Endometrium (tissue), 2 donors: ENCODE results near the gene SLPI.

Experiments used
- FAIRE-seq: peaks from 2 replicates; lab custom pipeline; 2012; peaks lifted over from hg19 to GRCh38; lab: Jason Lieb, UNC
- donor health status: control.
- donor health status: control.

The SLPI gene

DNA sequence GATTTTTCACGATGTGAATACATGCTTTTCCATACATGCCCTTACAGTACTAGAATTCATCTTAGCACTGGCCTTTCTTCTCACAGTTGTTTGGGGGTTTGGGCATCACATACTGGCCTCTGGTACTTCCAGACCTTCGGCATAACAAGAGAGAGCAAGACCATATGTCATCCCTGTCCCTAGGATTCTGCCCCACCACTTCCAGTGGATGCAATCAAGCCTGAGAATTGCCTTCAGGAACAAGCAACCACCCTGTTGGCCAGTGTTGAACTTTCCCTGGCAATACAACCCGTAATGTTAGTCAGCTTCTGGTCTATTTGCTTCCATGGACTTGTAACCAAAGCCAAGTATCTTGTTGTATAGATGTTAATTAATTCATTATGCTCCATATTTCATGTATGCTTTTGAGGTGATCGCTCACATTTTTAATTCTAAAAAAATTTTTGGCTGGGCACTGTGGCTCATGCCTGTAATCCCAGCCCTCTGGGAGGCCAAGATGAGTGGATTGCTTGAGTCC, 15.4 kb upstream of the SLPI start:
- FAIRE-seq, result no peak

DNA sequence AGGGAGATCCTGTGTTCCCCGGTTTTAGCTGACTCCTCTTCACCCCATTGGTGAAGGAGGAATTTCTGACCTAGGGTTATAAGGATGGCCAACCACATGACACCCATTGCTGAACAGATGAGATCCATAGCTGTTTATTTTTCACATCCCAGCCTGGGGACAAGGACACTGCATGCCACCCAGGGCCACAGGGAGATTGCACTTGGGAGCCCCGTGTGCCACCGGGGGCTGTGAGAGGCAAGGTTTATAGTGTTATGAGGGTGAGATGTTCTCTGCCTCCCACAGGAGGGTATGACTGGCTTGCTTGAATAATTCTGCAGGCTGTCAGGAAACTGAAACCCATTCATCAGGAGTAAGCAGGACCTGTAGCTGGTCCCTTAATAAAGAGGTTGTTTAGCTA, 14.7 kb upstream of the SLPI start:
- FAIRE-seq, result no peak

- FAIRE-seq, result no peak
Observed at GRCh38 chr20:45268531-45268930, 14.2 kb upstream of the SLPI start.

DNA sequence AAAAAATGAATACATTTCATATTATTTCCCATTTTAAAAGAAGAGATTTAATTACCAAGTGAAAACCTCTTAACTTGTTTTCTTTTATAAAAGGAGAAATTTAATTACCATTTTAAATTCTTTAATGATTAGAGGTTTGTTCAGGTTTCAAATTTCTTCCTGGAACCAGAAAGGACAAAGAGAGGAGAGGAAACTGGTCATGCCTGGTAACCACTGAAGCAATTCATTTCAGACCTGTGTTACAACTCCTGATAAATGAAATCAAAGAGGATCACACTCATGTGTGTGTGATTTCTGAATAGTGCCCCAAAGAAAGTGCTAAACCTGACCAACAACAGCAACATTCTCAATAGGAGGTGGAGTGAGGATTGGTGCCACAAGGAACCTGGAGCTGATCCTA, 12.6 kb upstream of the SLPI start:
- FAIRE-seq, result peak; percentile 81

DNA sequence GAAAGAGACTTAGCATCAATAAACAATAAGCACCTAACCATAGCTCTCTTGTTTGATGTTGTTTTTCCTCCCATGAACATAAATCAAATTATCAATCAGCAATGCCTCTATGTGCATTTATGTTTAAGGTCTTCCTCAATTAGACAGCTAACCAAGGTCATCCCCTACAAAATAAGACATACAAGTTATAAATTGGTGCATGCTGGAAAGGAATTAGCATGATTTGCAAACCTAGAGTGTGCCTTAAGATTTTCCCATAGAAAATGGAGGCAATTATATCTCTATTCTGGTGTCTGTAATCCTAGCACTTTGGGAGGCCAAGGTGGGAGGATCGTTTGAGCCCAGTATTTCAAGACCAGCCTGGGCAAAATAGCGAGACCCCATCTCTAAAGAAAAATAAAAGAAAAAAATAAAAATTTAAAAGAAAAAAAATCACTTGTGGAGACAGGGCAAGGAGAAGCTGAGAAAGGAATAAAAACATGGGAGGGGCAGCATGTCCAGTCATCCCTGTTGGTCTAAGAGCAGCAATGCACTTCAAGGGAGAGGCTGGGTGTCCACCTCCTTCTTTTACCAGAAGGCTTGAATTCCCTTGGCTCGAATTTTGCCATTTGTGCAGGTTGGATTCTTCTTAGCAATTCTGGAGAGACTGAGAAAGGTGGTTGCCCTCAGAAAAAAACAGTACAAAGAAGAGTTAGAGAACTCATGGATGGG, 9.3 kb upstream of the SLPI start:
- no peak for FAIRE-seq

DNA sequence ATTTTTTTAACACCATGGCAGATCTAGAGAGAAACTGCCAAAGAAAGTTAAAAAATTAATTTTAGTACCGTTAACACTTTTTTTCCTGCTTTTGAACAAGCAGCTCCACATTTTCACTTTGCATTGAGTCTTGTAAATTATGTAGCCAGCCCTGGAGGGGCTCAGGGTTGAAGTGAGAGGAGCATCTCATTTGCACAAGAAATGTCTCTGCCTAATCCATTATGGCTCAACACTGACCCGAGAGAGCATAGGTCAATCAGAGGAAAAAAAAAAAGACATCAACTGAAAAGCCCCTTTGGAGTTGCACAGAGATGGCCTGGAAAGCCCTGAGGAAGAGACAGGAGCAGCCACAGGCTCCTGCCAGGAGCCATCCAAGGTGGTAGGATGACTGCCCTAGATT, 4.3 kb upstream of the SLPI start:
- FAIRE-seq, result no peak

- FAIRE-seq, result no peak
Observed at GRCh38 chr20:45258259-45258658, 3.9 kb upstream of the SLPI start.

- no peak for FAIRE-seq
Observed at GRCh38 chr20:45257711-45258110, 3.3 kb upstream of the SLPI start.

DNA sequence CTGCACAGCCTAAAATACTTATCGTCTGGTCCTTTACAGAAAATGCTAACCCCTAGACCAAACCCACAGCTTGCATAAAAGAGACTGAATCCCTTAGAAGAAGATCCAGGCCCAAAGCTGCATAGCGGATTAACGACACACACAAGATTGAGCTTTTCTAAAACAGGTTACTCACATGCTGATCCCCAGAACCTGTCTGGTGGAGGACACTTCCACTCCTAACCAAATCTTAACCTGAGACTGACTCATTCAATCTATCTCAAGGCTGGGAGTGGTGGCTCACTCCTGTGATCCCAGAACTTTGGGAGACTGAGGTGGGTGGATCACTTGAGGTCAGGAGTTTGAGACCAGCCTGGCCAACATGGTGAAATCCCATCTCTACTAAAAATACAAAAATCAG, 2.8 kb upstream of the SLPI start:
- FAIRE-seq, result no peak

GRCh38 chr20:45253261-45253660, 1.1 kb downstream of the SLPI start:
- no peak for FAIRE-seq

DNA sequence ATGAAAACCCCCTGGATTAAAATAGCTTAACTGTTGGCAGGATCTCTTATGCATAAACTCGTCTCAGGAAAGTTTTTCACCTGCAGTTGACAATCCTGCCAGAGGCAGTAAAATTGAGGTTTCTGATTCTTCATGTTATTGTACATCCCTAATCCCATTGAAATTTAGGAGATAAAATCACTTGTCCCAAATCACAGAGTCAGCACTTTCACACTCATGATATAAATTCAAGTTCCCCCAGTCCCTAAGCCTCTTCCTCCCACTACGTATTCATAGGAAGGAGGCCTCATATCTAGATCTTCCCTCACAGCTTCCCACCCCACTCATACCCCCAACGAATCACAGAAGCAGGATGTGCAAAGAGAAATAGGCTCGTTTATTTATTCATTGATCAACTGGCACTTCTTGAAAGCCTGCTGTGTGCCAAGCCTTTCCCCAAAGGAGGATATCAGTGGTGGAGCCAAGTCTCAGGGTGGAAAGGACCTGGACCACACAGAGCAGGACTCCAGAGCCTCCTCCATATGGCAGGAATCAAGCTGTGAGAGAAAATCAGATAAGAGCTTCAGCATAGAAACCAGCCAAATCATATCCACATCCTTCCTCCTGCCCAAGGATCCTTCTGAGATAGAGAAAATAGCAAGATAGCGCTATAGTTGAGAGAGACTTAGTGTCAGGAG, 2.3 kb downstream of the SLPI start:
- FAIRE-seq, result no peak

DNA sequence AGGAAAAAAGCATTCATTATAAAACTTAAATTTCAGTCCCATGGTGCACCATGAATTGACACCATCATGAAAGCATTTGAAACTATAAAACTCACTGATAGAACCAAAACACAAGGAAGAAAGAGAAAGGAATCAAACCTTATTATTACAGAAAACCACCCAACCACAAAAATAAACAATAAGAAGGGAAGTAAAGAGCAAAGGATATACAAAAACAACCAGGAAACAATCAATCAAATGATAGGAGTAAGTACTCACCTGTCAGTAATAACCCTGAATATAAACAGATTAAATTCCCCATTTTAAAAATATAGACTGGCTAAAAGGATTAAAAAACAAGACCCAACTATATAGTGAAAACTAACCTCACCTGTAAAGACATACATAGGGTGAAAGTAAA, 5.8 kb downstream of the SLPI start:
- no peak for FAIRE-seq

DNA sequence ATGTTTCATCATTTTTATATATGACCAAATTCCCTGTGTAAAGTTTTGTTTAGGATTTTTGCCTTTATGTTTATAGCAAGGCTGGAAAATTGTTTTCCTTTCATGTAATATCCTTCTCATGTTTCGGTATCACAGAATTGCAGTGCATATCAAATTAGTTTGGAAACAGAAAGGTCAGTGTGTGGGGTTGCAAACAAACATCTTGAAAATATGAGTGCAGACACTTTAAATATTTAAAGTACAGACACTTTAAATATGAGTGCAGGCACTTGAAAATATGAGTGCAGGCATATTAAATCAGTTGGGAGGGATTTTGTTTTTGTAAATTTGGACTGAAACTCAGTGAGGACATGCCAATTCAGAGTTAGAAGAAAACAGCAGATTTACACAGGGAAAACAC, 6.5 kb downstream of the SLPI start:
- no peak for FAIRE-seq

DNA sequence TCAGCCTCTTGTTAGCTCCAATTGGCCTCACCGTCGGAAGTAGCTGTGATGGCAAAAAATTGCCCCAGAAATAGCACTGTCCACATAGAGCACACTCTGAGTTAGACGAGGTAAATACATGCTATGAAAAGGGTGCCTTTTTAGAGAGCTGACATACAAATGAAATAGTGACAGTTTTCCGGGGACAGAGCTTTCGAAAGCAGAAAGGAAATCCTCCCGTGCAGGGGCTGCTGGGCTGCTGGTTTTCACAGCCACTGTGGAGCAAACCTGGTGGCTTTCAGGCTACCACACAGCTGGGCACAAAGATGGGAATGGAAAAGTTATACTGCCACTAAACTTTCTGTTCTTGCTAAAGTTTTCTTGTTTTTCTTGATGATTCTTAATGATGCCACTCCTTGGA, 8.3 kb downstream of the SLPI start:
- no peak for FAIRE-seq

DNA sequence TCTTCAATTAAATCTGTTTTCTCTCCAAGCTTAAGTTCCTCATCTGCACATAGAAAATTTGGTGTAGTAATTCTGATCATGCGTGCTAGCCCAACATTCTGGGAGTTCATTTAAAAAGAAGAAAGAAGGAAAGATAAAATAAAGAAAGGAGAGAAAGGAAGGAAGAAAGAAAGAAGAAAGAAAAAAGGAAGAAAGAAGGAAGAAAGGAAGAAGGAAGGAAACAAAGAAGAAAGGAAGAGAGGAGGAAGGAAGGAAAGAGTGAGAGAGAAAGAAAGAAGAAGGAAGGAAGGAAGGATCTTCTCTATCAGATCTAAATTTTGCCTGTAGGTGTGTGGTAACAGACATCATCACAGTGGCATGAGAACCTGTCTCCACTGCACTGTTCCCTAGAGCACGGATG, 16.2 kb downstream of the SLPI start:
- no peak for FAIRE-seq

- FAIRE-seq, result no peak
Observed at GRCh38 chr20:45235995-45236394, 18.4 kb downstream of the SLPI start.

- FAIRE-seq, result no peak
Observed at GRCh38 chr20:45230631-45231030, 23.7 kb downstream of the SLPI start.

GRCh38 chr20:45229264-45230056, 24.9 kb downstream of the SLPI start:
- FAIRE-seq, result no peak

GRCh38 chr20:45226287-45226686, 28.1 kb downstream of the SLPI start:
- no peak for FAIRE-seq

GRCh38 chr20:45223136-45223535, 31.2 kb downstream of the SLPI start:
- FAIRE-seq, result no peak

DNA sequence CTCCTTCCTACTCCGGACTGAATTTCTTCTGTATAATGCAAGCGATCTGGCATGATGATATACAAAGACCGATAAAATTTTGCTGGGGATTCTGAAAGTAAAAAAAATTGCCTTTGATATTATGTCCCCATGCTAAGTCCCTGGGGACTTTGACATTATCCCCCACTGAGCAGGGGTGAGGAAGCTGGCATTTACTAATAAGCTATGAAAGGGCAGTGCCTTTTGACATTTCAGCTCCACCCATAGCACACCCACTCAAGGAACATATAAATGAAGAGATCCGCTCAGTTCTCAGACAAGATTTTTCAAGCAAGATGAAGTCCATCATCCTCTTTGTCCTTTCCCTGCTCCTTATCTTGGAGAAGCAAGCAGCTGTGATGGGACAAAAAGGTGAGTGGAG, 33.3 kb downstream of the SLPI start, which contains the start of gene SEMG2:
SEMG2 (plus strand) TSS at position 298 of the 400 bp plus-strand sequence; CDS start at position 315, 17 bp downstream.
- FAIRE-seq, result no peak

DNA sequence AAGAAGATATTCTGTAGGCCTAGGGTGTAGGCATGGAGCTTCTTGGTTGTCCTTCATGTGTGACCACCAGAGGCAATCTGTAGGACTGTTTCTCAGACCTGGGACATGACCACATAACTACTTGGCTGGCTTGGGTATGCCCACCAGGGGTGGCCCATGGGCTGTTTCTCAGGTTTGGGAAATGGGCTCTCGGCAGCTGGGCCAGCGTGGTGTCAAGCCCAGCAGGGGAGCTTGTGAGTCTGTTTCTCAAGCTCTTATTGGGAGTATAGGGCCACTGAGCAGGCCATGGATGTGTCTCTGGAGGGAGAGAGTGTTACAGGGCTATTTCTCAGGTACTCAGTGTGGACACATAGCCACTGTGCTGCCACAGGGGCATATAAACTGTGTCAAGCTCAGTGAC, 35.7 kb downstream of the SLPI start:
- FAIRE-seq, result no peak

- FAIRE-seq, result no peak
Observed at GRCh38 chr20:45218124-45218523, 36.2 kb downstream of the SLPI start.
